HG03520 (cell line): ENCODE results near the gene KLHL8.
A peak's percentile ranks its signal among the peaks of the same experiment; 100 is the strongest.
"Not testable (repeated sequence)": the region's sequence is repeated elsewhere in the genome, so short reads cannot be mapped to it uniquely, and the experiment has no call there.

Experiments used
- ATAC-seq: cut with Tn5 transposase; IDR thresholded peaks from one replicate; pipeline ENCODE4 v1.9.1; 2021; ENCODE audit warnings: mild to moderate bottlenecking, moderate library complexity; ENCODE audit not compliant: unreplicated experiment

Gene KLHL8

DNA sequence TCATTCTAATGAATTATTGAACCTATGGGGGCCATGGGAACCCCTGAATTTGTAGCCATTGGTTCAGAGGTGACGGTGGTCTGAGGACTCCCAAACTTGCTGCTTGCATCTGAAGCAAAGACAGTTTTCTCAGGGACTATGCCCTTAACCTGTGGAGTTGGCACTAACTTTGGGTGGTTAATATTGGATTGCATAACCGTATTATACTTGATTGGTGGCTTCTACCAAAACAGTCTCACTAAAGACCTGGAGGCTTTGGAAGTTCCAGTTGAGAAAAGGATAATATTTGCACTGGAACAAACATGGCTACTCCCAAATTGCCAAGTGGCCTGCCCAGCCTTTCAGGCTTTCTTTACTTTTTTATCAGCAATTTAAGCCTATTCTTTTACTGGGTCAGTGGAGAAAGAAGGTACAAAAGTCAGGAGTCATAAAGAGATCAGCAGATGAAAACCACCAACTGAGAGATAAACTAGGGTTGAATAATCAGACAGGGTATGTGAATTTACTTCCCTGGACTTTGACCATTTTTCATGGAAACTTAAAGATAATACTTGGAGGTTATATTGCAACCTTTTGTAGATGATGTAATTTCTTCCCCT, 7.9 kb upstream of the KLHL8 start:
- no peak for ATAC-seq

DNA sequence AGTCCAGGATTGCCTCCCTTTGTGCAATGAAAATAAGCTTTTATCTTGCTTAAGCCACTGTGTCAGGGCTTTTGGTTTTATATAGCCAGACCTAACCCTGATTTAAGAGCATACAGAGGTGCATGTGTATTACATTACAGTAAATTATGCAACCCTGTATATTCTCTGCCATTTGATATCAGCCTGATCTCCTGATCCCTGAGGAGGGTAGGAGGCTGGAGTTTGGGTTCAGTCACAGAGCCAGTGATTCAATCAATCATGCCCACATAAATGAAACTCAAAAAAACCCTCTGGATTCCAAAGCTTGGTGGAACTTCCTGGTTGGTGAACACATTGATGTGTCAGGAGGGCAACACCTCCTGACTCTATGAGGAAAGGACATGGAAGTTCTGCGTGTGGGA, 7.3 kb upstream of the KLHL8 start:
- ATAC-seq, result no peak

DNA sequence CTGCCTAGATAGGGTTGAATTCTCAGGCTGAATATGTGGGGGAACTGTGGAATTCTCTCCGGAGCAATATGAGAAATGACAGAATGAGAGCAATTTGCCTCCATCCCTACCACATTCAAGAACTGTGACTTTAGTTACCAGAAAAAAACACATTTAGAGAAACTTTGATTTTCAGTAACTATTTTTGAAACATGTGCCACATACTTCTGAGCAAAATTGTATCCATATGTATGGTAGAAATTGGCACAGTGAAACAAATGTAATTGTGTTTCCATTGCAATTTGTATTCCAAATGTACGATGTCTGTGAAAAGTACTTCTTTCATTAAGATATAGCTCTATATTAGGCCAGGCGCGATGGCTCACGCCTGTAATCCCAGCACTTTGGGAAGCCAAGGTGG, 5.5 kb upstream of the KLHL8 start:
- no peak for ATAC-seq

DNA sequence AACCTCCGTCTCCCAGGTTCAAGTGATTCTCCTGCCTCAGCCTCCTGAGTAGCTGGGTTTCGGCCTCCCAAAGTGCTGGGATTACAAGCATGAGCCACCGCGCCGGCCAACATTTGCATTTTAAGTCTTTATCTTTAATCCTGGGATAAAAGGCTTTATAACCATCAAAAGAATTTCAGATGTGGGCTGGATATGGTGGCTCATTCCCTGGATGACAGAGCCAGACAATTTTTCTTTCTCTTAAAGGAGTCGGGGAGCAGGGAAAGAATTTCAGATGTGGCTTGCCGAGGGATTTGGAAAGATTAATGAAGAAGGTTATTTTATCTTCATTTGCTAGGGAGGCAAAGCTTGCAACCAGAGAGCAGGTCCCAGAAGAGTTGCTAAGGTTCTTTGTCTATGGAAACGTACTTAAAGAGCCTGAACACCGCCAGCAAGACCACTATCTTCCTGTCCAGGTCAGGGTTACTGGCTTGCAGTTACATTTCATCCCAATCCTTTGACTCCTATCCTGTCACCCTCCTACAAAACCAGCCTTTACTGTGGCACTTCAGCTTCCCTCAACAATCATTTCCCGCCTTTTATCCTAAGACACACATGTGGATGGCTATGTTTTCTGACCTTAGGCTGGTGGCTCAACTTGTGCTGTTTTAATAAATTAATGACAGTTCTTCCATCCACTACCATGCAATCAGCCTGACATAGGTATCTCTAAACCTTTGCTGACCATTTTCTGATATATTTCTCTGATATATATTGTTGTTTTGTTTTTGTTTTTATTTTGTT, 3.9 kb upstream of the KLHL8 start:
- ATAC-seq, result no peak

DNA sequence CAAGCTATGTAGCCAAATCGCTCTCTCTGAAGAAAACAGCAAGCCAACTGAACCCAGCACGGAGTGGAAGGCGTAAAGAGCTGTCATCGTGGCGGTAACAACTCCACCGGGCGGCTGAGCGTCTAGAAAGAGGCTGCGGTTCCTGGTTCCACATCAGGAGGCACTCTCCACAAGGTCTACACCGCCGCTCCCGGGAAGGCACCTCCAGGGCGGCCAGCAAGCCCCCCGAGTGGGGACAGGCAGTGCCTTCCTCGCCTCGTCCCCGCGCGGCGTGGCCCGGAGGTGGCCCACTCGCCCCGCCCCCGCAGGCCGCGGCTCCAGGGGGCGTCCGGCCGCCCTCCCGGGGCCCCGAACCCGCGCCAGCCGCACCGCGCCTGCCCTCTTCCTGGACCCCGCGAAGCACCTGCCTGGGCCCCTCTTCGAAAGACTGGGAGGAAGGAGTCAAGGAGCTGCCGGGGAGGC, 755 bp downstream of the KLHL8 start:
- peak; percentile 36 for ATAC-seq

DNA sequence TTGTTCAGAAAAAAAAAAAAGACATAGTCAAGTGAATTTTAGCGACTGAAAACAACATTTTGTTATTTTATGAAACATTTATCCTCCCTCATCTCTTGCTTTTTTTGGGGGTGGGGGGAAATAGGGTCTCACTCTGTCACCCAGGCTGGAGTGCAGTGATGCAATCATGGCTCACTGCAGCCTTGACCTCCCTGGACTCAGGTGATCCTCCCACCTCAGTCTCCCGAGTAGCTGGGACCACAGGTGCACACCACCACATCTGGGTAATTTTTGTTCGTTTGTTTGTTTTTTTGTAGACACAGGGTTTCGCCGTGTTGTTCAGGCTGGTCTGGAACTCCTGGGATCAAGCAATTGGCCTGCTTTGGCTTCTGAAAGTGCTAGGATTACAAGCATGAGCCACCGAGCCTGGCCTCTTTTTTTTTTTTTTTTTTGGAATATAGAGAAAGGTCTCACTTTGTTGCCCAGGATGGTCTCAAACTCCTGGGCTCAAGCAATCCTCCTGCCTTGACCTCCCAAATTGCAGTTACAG, 3.1 kb downstream of the KLHL8 start:
- ATAC-seq, result not testable (repeated sequence)

DNA sequence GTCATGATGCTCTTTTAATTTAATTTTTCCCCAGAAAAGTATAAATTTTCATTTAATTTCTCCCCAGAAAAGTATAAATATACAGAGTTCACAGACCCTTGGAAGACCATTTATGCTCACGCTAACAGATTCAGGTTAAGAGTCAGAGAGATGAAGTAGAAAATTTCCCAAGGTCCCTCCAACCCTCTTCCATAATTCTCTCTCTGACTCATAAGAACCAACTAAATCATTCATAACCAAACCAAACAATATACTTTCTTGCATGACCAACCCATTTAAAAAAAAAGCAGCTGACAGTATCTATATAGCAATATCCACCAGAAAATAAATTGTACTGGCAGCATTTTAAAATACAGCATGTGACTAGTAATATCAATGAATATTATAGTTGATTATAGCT, 3.9 kb downstream of the KLHL8 start:
- no peak for ATAC-seq

DNA sequence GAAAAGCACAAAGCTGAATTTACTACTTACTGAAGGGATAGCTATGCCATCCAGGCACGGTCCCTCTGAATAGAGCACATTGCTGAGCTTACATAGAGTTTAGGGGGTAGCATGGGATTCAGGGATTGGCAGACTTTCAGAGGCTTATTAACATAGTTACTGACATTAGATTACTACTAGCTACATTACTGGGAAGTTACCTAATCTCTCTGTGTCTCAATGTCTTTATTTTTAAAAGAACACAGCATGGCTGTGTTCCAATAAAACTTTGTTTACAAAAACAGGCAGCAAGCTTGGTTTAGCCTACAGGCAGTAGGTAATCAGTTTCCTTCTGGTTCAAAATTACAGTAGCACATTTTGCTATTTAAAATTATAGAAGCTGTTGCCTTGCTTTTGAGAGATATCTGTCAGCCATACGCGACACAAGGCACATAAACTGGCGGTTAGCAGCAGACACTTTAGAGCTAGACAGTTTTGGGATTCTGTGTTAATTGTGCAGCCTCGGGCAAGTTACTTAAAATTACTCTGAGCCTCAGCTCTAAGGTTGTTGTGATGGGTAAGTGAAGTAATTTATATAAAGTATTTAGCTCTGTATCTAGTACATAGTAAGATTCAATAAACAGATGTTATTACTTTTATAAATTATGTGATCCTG, 6.9 kb downstream of the KLHL8 start:
- ATAC-seq, result no peak

DNA sequence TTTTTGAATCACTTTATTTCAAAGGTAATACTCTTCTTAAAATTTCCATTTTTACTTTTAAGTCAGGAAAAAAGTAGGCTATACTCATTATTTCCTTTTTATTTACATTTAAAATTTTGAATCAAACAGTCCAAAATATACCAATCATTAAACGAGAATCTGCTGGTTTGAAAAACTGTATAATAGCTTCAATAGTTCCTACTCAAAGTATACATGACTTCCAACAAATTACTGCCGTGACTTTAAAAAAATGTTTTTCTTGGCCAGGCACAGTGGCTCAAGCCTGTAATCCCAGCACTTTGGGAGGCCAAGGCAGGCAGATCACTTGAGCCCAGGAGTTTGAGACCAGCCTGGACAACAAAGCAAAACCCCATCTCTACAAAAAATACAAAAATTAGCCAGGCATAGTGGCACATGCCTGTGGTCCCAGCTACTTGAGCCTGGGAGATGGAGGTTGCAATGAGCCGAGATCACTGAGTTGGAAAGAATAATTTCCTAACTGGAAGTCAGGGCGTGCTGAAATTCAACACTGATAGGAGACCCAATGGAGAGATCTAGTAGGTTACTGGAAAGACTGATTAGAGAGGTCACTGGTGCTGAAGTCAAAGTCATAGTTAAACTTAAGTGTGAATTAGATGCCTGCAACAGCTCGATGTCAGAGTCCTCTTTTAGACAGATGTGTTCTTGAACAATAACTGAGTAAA, 9.0 kb downstream of the KLHL8 start:
- ATAC-seq, result no peak

DNA sequence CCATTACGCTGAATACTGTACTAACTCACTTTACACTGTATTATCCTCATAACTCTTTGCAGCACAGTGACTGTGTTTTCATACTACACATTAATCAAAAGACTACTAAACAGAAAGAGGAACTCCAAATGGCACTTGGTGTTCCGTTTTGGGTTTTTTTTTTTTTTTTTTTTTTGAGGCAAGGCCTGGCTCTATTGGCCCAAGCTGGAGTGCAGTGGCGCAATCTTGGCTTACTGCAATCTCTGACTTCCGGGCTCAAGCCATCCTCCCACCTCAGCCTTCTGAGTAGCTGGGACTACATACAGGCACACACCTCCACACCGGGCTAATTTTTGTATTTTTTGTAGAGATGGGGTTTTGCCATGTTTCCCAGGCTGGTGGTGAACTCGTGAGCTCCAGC, 10.7 kb downstream of the KLHL8 start:
- ATAC-seq, result peak; percentile 67

DNA sequence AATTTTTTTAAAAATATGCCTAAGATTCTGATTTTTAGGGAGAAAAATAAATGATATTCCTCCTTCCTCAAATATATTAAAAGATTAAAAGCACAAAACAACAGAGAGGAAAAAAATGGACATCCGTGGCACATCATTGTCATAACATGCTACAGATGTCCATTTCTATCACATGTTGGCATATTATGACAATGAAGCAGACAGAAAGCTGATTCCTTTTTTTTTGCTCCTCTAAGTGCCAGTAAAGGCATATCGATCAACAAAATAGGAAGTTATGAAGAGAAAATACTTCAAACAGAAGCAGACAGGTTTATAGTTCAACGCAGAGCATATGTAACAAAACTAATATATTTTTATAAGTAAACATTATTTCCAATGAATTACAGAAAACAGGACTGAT, 11.2 kb downstream of the KLHL8 start:
- no peak for ATAC-seq

DNA sequence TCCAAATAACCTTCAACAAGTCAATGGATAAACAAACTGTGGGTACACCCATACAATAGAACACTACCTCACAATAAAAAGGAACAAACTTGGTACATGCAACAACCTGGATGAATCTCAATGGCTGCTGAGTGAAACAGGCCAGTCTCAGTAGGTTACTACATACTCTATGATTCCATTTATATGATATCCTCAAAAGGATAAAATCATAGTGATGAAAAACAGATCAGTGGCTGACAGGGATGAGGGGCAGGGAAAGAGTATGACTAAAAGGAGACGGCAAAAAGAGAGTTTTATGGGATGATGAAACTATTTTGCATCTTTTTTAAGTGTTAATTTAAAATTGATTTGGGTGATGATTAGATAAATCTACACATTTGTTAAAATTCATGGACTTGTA, 15.9 kb downstream of the KLHL8 start:
- no peak for ATAC-seq

DNA sequence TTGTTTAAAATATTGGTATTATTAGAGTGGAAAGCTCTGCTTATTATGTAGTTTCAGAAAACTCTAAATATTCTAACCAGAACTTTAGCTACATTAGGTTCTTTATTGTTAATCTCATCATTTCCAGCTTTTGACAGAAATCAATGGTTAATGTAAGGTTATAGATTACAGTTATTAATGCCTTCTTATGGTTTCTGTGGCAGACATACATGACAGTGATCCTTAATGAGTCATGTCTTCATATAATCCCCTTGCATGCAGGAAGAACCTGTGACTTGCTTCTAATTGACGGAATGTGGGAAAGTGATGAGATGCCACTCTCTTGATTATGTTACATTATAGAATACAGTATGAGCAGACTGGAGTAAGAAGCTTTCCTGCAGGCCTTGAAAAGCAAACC, 23.5 kb downstream of the KLHL8 start:
- no peak for ATAC-seq

DNA sequence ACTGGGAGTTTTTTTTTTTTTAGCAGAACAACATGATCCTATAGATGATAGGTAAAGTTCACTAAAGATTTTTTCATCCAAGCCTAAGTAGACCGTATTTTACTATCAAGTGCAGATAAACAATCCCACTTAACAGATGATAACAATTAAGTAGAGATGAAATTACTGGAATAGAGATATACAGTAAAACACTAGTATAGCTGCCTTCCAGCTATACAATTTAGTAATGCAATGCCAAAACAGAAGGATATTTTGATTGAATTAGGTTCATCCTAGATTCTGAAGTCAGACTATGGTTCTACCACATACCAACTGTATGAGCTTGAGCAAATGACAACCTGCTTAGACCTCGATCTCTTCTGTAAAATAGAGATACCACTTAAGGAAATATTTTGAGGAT, 24.3 kb downstream of the KLHL8 start:
- no peak for ATAC-seq

DNA sequence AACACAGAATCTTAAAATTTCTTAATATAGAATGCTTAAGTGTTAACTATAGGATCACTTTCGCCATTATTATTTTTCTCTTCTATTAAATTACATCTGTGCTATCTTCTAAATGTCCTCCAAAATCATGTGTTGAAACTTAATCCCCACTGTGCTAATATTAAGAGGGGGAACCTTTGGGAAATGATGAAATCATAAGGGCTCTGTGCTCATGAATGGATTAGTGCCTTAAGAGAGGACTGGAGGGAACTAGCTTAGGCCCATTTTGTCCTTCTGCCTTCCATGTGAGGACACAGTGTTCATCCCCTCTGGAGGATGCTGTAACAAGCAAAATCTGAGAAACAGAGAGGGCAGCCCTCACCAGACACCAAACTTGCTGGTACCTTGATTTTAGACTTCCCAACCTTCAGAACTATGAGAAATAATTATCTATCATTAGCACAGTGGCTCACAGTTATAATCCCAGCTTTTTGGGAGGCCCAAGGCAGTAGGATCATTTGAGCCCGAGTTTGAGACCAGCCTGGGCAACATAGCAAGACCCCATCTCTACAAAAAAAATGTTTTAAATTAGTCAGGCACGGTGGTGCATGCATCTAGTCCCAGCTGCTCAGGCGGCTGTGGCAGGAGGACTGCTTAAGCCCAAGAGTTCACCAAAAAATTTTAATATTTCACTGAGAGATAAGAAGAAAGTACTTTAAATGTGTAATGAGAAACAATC, 26.3 kb downstream of the KLHL8 start:
- ATAC-seq, result no peak

DNA sequence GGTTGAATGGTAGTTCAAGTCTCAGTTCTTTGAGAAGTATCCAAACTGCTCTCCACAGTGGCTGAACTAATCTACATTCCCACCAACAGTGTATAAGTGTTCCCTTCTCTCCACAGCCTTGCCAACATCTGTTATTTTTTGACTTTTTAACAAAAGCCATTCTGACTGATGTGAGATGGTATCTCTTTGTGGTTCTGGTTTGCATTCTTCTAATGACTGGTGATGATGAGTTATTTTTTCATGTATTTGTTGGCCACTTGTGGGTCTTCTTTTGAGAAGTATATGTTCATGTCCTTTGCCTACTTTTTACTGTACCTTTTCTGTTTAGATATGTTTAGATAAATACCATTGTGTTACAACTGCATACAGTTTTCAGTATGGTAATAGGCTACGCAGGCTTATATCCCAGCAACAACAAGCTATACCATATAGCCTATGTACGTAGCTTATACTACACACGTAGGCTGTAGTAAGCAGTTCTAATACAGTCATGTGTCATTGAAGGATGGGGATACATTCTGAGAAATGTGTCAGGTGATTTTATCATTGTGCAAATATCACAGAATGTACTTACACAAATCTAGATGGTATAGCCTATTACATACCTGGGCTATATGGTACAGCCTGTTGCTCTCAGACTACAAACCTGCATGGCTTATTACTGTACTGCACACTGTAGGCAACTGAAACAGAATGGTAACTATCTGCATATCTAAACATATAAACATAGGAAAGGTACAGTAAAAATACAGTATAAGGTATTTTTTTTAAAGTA, 28.1 kb downstream of the KLHL8 start:
- no peak for ATAC-seq

DNA sequence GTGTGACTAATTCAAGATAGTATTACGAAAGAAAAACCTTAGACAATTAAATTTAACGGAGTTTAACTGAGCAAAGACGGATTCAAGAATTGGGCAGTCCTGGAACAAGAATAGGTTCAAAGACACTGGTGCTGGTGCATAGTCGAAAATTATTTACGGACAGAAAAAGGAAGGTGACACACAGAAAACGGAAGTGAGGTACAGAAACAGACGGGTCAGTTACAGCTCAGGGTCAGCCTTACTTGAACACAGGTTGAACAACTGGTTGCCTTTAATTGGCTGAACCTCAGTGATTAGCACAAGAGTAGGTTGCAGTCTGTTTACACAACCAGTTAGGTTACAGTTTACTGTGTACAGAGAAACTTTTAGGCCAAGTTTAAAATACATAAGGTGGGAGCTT, 31.5 kb downstream of the KLHL8 start:
- ATAC-seq, result no peak

DNA sequence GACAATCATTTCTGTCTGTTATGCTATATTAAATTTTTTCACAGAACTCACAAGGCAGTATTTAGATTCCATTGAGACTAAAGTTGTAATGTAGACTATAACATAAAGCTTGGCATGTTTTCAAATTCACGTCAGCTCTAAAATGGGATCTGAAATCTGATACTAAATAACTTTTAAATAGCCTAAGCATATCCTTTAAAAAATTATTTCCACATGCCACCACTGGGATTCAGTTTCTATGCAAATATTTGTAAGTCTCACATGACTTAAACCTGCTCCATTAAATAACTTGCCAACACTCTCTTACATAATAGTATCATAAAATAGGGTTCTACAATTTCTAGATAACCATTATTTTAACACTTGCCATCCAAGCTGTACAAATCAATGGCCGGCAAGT, 32.4 kb downstream of the KLHL8 start:
- no peak for ATAC-seq

DNA sequence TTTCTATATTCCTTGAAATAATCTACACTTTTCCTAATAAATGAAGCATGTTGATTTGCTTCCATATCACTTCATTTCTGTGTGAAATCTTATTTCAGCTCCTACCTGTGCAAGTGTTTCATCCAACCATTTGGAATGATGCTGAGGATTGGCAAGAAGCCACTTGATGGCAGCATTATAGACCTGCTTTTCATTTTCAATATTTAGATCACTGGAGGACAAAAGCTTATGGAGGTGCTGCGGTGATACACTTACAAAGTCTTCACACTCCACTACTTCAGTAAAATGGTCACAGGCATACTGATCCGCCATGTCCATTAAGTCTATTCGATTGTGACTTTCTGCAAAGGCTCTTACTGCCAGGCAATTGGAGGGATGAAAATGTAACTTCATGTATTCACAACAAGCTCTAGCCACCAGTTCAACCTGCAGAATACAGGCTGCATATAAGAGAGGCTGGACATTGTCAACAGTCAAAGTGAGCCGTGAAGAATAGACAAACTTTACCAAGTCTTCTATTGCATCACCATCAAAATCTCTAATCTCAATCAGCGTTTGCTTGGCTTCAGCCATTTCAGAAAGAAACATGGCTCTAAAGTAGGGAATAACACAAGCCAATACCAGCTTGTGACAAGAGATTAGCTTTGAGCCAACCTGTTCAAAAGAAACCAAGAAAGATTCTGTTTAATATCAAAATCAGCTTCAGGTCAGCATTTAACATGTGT, 35.1 kb downstream of the KLHL8 start:
- no peak for ATAC-seq
